IPS-20b (cell line): ENCODE data around the gene PCBP4.

Source experiments
- H3K27ac ChIP-seq: one replicate; pipeline ENCODE4 v1.5.1; 2013; ENCODE audit warnings: low read length
- H3K27me3 ChIP-seq: 2 replicates; pipeline ENCODE4 v1.6.1; 2013; ENCODE audit warnings: mild to moderate bottlenecking, low read length, inconsistent platforms; ENCODE audit not compliant: insufficient read depth
- H3K36me3 ChIP-seq: 2 replicates; pipeline ENCODE4 v1.6.1; 2013; ENCODE audit warnings: low read depth, mild to moderate bottlenecking, inconsistent platforms, low read length, moderate library complexity; ENCODE audit not compliant: insufficient read depth
- H3K4me1 ChIP-seq: 2 replicates; pipeline ENCODE4 v1.6.1; 2013; ENCODE audit warnings: mild to moderate bottlenecking, control low read depth, inconsistent platforms, low read length, moderate library complexity; ENCODE audit not compliant: insufficient read depth
- H3K4me3 ChIP-seq: 2 replicates; pipeline ENCODE4 v1.5.1; 2013; ENCODE audit warnings: mild to moderate bottlenecking, low read length, inconsistent platforms
- H3K9ac ChIP-seq: 2 replicates; pipeline ENCODE4 v1.6.1; 2013; ENCODE audit warnings: low read depth, mild to moderate bottlenecking, inconsistent platforms, low read length, moderate library complexity
- H3K9me3 ChIP-seq: 2 replicates; pipeline ENCODE4 v1.6.1; 2013; ENCODE audit warnings: mild to moderate bottlenecking, low read depth, low read length, inconsistent platforms; ENCODE audit not compliant: insufficient read depth

The PCBP4 gene

GRCh38 chr3:51967384-51968169 is at the start of gene PCBP4:
Gene PCBP4, minus strand, starts transcription at chr3:51967454. Its CDS starts 6,214 bp downstream, at chr3:51961240.
- Histone ChIP-seq H3K4me1 (peaks cover 21% of the 10 kb centered on the region), H3K9me3 (no peaks in the 10 kb centered on the region), H3K36me3 (no peaks in the 10 kb centered on the region), H3K9ac (peak within 1 kb of the TSS; percentile 94), H3K4me3 (peak within 1 kb of the TSS; percentile 86), H3K27ac (peak within 1 kb of the TSS; percentile 89), H3K27me3 (peaks cover 30% of the 10 kb centered on the region)

DNA sequence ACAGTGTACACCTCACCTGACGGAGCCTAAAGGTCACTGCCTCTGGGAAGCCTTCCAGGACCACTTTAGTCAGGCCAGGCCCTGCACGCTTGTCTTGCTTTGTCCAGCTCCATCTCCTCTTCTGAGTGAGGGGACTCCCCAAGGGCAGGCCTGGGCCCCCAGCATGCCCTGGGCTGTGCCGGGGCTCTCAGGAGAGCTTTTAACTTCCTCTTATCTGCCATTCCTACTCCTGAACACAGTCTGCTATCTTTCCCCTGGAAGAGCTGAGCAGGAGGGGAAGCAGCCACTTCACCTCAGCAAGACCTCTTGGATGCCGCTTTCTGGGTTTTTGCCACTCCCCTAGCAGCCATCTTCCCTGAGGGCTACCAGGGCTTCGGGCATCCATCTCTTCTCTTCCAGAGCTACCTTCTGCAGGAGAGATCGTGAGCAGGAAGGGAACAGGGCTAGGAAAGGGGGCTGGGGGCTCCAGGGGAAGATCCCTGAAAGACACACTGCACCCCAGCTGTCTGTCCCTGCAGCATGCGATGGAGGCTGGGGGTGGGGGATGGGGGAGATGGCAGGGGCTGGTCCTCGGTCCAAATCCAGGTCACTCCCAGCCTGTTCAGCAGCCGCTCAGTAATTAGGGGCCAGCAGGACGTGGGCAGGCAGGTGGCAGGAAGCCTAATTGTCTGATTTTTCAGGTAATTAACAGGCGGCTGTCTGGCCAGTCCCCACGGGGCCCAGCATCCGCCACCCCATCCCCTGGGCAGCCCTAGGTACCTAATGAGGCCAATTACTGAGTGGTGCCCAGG is 48.4 kb upstream of the PCBP4 start:
- Histone ChIP-seq H3K4me3 (no peak overlapping the region), H3K9ac (no peak overlapping the region), H3K36me3 (no peaks in the 10 kb centered on the region), H3K4me1 (no peaks in the 10 kb centered on the region), H3K27me3 (no peaks in the 10 kb centered on the region), H3K9me3 (no peaks in the 10 kb centered on the region), H3K27ac (no peak overlapping the region)

DNA sequence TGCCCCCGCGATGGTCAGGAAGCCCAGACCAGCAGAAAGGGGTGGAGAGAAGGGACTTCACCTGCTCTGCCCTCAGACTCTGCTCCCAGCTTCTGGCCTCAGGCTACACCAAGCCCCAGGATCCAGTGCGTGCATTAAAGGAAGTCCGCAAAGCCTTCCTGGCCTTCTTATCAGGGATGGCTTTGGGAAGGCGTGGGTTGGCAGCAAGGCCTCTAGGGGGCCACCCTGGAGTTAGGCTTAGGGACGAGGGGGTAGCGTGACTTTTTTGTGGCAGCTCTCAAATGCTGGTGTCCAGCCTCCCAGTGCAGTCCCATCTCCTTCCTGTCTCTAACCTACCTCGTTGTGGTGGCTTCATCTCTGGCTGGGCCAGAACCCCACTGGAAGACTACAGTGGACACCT is 47.4 kb upstream of the PCBP4 start:
- Histone ChIP-seq H3K27me3 (no peaks in the 10 kb centered on the region), H3K4me1 (no peaks in the 10 kb centered on the region), H3K9me3 (no peaks in the 10 kb centered on the region), H3K9ac (no peak overlapping the region), H3K36me3 (no peaks in the 10 kb centered on the region), H3K27ac (no peak overlapping the region), H3K4me3 (no peak overlapping the region)

DNA sequence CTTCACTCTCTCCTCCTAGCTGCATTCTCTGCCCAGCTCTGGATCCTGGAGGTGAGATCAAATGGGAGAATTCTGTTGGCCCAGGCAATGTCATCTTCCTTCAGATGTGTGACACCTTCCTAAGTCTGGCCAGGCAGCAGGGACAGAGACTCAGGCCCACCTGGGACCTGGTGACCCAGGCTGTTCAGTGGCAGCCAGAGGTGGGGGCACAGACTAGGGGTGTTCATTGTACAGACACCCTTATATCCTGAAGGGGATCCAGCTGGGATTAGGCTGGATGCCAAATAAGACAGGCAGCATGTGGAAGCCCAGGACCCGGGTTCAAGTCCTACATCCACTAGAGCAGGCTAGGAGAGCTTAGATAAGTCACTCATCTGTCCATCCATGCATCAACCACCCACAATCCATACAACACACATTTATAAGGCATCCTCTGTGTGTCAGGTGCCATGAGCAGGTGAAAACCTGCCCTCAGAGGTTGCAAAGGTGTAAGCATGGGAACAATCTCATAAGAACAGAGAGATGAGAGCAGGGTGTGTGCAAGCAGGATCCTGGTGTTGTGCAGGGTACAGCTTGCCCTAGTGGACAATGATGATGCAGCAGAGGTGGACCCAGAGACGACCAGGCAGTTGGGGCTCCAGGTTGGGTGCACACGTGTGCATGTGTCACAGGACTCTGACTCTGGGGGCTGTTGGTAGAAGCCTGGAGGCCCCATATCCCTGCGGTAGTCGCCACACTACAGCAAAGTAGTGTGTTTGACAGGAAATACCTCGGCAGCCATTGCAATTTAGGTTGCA is 46.7 kb upstream of the PCBP4 start:
- no peak overlapping the region for H3K4me3 ChIP-seq
- H3K4me1 ChIP-seq: no peaks in the 10 kb centered on the region
- H3K27me3 ChIP-seq: no peaks in the 10 kb centered on the region
- H3K9me3 ChIP-seq: no peaks in the 10 kb centered on the region
- H3K9ac ChIP-seq: no peak overlapping the region
- H3K27ac ChIP-seq: no peak overlapping the region
- H3K36me3 ChIP-seq: no peaks in the 10 kb centered on the region

DNA sequence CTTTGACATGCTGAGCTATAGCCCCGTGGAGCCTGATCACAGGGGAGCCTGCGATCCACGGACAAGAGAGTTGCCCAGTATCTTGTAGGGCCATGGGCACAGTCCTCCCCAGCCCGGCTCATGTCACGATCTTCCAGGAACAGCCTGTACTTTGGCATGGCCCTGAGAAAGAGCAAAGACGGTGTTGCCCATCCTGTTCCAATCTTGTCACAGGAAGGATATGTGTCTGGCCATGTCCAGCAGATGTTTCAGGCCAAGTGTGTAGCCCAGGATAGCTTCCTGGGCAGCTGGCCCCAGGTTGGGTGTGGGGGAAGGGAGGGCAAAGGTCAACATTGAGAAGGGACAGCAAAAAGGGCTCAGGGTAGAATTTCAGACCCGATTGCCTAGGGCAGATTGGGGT is 45.4 kb upstream of the PCBP4 start:
- Histone ChIP-seq H3K4me1 (no peaks in the 10 kb centered on the region), H3K36me3 (no peaks in the 10 kb centered on the region), H3K9me3 (no peaks in the 10 kb centered on the region), H3K27ac (no peak overlapping the region), H3K4me3 (no peak overlapping the region), H3K27me3 (no peaks in the 10 kb centered on the region), H3K9ac (no peak overlapping the region)

DNA sequence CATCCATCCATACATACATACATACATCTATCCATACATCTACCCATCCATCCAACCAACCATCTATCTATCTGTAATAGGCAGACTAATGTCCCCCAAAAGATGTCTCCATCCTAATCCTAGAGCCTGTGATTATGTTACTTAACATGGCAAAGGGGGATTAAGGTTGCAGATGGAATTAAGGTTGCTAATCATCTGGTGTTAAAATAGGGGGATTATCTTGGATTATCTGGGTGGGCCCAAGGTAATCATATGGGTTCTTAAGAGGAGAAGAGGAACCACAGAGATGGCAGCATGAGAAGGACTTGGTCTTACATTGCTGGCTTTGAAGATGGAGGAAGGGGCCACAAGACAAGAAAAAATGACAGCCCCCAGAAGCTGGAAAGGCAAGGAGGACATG is 43.2 kb upstream of the PCBP4 start:
- no peak overlapping the region for H3K4me3 ChIP-seq
- no peak overlapping the region for H3K27ac ChIP-seq
- H3K4me1 ChIP-seq: peaks cover 10% of the 10 kb centered on the region
- H3K9me3 ChIP-seq: no peaks in the 10 kb centered on the region
- H3K36me3 ChIP-seq: no peaks in the 10 kb centered on the region
- no peak overlapping the region for H3K9ac ChIP-seq
- no peaks in the 10 kb centered on the region for H3K27me3 ChIP-seq

- peaks cover 16% of the 10 kb centered on the region for H3K4me1 ChIP-seq
- no peaks in the 10 kb centered on the region for H3K27me3 ChIP-seq
- no peak overlapping the region for H3K27ac ChIP-seq
- H3K9ac ChIP-seq: no peak overlapping the region
- H3K36me3 ChIP-seq: no peaks in the 10 kb centered on the region
- H3K4me3 ChIP-seq: no peak overlapping the region
- H3K9me3 ChIP-seq: no peaks in the 10 kb centered on the region
Observed at GRCh38 chr3:52007291-52007690, 40.0 kb upstream of the PCBP4 start.

- Histone ChIP-seq H3K4me3 (no peak overlapping the region), H3K9ac (no peak overlapping the region), H3K4me1 (peaks cover 16% of the 10 kb centered on the region), H3K9me3 (no peaks in the 10 kb centered on the region), H3K36me3 (no peaks in the 10 kb centered on the region), H3K27me3 (no peaks in the 10 kb centered on the region), H3K27ac (no peak overlapping the region)
Observed at GRCh38 chr3:52006820-52007133, 39.5 kb upstream of the PCBP4 start.

DNA sequence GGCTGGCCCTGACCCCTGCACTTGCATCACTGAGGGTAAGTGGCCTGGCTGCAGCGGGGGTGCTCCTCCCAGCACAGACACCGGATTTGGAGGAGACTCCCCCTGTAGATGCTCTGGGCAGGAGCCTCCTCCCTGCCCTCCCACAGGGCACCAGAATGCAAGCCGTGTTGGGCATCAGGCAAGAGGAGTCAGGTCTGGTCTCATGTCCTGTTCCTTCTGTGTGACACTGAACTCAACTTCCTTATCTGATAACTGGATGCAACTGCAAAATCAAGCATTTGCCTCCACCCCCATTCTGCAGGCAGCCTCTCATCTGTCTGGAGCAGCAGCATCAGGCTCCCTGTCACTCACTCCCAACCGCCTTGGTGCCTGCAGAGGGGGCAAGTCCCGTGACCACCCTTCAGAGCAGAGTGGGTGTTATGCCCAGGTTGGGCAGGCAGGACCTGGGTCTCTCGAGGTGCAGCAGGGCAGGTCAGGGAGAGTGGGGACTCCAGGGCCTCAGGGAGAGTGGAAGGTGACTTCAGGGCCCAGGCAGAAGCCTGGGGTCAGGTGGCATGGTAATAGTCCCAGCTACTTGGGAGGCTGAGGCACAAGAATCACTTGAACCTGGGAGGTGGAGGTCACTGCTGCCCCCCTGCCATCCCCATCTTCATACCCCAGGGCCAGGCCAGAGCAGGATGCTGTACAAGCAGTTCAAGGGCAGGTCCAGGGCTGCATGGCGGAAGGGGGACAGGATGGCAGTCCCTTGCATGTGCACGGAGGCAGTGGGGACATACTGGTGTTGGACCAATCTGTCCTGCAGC is 39.0 kb upstream of the PCBP4 start:
- Histone ChIP-seq H3K9me3 (no peaks in the 10 kb centered on the region), H3K27ac (peak overlapping the region; percentile 64), H3K4me1 (peaks cover 18% of the 10 kb centered on the region), H3K9ac (peak overlapping the region; percentile 60; the same call in 1 of the 2 replicates), H3K36me3 (no peaks in the 10 kb centered on the region), H3K27me3 (no peaks in the 10 kb centered on the region), H3K4me3 (peak overlapping the region; percentile 59; the same call in 1 of the 2 replicates)

GRCh38 chr3:52005571-52005986 is 38.3 kb upstream of the PCBP4 start:
- H3K27ac ChIP-seq: peak overlapping the region; percentile 64
- peak overlapping the region; percentile 60; the same call in 1 of the 2 replicates for H3K9ac ChIP-seq
- peak overlapping the region; percentile 59; the same call in 1 of the 2 replicates for H3K4me3 ChIP-seq
- H3K36me3 ChIP-seq: no peaks in the 10 kb centered on the region
- peaks cover 18% of the 10 kb centered on the region for H3K4me1 ChIP-seq
- no peaks in the 10 kb centered on the region for H3K9me3 ChIP-seq
- no peaks in the 10 kb centered on the region for H3K27me3 ChIP-seq

DNA sequence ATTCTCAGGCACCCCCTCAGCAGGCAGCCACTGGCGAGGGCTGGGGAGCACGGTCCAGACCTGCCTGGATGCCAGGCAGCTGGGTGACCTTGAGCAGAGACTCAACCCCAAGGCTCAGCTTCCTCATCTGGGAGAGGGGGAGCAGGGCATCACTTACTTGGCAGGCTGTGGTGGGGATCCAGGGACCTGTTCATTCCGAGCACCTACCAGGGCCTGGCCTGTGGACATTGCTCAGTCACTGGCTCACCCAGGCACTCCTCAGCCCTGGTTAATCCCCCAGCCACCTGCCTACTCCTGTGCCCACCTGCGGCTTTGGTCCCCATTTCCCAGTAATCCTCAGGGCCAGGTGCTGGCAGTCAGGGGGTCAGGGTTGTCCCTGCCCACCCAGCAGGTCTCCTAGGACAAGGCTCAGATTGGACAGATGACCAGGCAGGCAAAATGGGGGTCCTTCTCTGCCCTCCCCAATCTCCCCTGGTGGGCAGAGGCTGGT is 37.7 kb upstream of the PCBP4 start:
- Histone ChIP-seq H3K9me3 (no peaks in the 10 kb centered on the region), H3K9ac (peak overlapping the region; percentile 60; the same call in 1 of the 2 replicates), H3K4me1 (peaks cover 18% of the 10 kb centered on the region), H3K27ac (no peak overlapping the region), H3K27me3 (no peaks in the 10 kb centered on the region), H3K4me3 (no peak overlapping the region; the same call in 1 of the 2 replicates), H3K36me3 (no peaks in the 10 kb centered on the region)
